OCI-LY1 (cell line): ENCODE results near the gene ZCCHC17.

Experiments
- CTCF ChIP-seq: fragments of 200-600 bp; sonication (generic), shearing (Covaris generic); IDR thresholded peaks from 2 replicates; pipeline ENCODE4 v1.5.1; 2017; ENCODE audit warnings: mild to moderate bottlenecking, antibody characterized with exemption, low read length, moderate library complexity, mixed read lengths
- EZH2 ChIP-seq: fragments of 200-600 bp; sonication (generic), shearing (Covaris generic); IDR thresholded peaks from 2 replicates; pipeline ENCODE4 v1.8.0; 2017; ENCODE audit warnings: borderline replicate concordance, mixed run types, mild to moderate bottlenecking, antibody characterized with exemption, low read length, moderate library complexity, mixed read lengths

- TF ChIP-seq CTCF (no peak), EZH2 (no peak)
These were observed 101.4 kb downstream of the ZCCHC17 start for GRCh38 chr1:31398246-31398645.
